ENCODE results near the gene HID1.

DNA sequence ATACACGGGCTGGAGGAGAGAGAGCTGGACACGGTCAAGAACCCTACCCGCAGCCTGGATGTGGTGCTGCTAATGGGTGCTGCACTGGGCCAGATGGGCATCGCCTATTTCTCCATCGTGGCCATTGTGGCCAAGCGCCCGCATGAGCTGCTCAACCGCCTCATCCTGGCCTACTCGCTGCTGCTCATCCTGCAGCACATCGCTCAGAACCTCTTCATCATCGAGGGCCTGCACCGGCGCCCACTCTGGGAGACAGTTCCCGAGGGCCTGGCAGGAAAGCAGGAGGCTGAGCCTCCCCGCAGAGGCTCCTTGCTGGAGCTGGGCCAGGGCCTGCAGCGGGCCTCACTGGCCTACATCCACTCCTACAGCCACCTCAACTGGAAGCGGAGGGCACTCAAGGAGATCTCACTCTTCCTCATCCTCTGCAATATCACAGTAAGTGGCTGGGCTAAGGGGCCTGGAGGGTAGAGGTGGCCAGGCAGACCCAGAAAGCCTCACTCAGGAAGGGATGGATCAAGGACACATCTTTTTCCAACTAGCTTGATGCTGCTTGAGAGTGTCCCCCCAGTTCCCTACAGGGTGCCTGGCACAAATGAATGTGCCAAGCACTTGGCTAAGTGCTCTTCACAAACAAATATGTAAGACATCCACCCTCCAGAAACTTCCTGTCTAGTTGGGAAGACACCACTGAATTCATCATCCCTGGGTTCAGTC is 25.4 kb downstream of the HID1 start:
- TF ChIP-seq, protein P1, sequence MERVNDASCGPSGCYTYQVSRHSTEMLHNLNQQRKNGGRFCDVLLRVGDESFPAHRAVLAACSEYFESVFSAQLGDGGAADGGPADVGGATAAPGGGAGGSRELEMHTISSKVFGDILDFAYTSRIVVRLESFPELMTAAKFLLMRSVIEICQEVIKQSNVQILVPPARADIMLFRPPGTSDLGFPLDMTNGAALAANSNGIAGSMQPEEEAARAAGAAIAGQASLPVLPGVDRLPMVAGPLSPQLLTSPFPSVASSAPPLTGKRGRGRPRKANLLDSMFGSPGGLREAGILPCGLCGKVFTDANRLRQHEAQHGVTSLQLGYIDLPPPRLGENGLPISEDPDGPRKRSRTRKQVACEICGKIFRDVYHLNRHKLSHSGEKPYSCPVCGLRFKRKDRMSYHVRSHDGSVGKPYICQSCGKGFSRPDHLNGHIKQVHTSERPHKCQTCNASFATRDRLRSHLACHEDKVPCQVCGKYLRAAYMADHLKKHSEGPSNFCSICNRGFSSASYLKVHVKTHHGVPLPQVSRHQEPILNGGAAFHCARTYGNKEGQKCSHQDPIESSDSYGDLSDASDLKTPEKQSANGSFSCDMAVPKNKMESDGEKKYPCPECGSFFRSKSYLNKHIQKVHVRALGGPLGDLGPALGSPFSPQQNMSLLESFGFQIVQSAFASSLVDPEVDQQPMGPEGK (CRISPR knock-in tag; IDR thresholded peaks at IDR 0.05; ENCODE audit: borderline replicate concordance), result no peak
- TF ChIP-seq, protein P2, sequence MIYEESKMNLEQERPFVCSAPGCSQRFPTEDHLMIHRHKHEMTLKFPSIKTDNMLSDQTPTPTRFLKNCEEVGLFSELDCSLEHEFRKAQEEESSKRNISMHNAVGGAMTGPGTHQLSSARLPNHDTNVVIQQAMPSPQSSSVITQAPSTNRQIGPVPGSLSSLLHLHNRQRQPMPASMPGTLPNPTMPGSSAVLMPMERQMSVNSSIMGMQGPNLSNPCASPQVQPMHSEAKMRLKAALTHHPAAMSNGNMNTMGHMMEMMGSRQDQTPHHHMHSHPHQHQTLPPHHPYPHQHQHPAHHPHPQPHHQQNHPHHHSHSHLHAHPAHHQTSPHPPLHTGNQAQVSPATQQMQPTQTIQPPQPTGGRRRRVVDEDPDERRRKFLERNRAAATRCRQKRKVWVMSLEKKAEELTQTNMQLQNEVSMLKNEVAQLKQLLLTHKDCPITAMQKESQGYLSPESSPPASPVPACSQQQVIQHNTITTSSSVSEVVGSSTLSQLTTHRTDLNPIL (CRISPR knock-in tag; IDR thresholded peaks at IDR 0.05; ENCODE audit: low read depth), result no peak
- TF ChIP-seq RARB (CRISPR knock-in tag; IDR thresholded peaks at IDR 0.05) (no peak), ZFP3 (CRISPR knock-in tag; IDR thresholded peaks at IDR 0.05) (no peak), ISL1 (CRISPR knock-in tag; IDR thresholded peaks at IDR 0.05) (no peak), ARNTL (CRISPR knock-in tag; IDR thresholded peaks at IDR 0.05; ENCODE audit: borderline replicate concordance, low read depth) (no peak), TCF4 (CRISPR knock-in tag; IDR thresholded peaks at IDR 0.05; ENCODE audit: borderline replicate concordance) (no peak), PPARA (CRISPR knock-in tag; IDR thresholded peaks at IDR 0.05; ENCODE audit: borderline replicate concordance) (no peak), CSDC2 (CRISPR knock-in tag; IDR thresholded peaks at IDR 0.05) (no peak), TOX (CRISPR knock-in tag; IDR thresholded peaks at IDR 0.05; ENCODE audit: borderline replicate concordance) (no peak), ZFP30 (CRISPR knock-in tag; IDR thresholded peaks at IDR 0.05) (no peak), ZNF8 (CRISPR knock-in tag; IDR thresholded peaks at IDR 0.05) (no peak)

All from SK-N-SH treated with all-trans-retinoic acid at 6 μM for 48 hours (cell line).